Spleen (tissue), 11 donors: ENCODE measurements around the gene TTN. TPM values are rescaled to one million over a fixed set of nuclear protein-coding genes. Genes with fewer than 3 reads are reported as not detected.

ENCODE experiments used
- DNase-seq: peaks from one replicate; pipeline ENCODE4 v3.0.0-alpha.2; 2020
- H3K27ac ChIP-seq, 8 donors: fragments of 200-600 bp; sonication (generic) in 7 of 8; 1 replicate in 4 of 8; 2 replicates in 4 of 8; pipeline versions ENCODE4 v1.5.0 to v1.8.0; 2016 to 2021; ENCODE audit warnings: inconsistent platforms in 4 of 8, mild to moderate bottlenecking in 4 of 8, moderate library complexity in 1 of 8
- H3K27me3 ChIP-seq, 7 donors: fragments of 200-600 bp; sonication (generic) in 6 of 7; replicated peaks in 1 of 7; 1 replicate in 4 of 7; 2 replicates in 3 of 7; pipeline versions ENCODE4 v1.5.0 to v1.8.0; 2016 to 2021; ENCODE audit warnings: inconsistent platforms in 3 of 7, mild to moderate bottlenecking in 1 of 7
- H3K36me3 ChIP-seq, 6 donors: fragments of 200-600 bp; sonication (generic) in 5 of 6; 1 replicate in 4 of 6; 2 replicates in 2 of 6; pipeline versions ENCODE4 v1.5.0 to v1.8.0; 2016 to 2021; ENCODE audit warnings: inconsistent platforms in 2 of 6
- H3K4me1 ChIP-seq, 6 donors: fragments of 200-600 bp; sonication (generic) in 5 of 6; 1 replicate in 3 of 6; 2 replicates in 3 of 6; pipeline versions ENCODE4 v1.5.0 to v1.8.0; 2016 to 2021; ENCODE audit warnings: inconsistent platforms in 3 of 6
- H3K4me3 ChIP-seq, 8 donors: fragments of 200-600 bp; sonication (generic) in 7 of 8; 1 replicate in 4 of 8; 2 replicates in 4 of 8; pipeline versions ENCODE4 v1.5.0 to v1.8.0; 2016 to 2021; ENCODE audit warnings: inconsistent platforms in 4 of 8, mild to moderate bottlenecking in 4 of 8, moderate library complexity in 2 of 8
- H3K9me3 ChIP-seq, 8 donors: fragments of 200-600 bp; sonication (generic) in 7 of 8; 1 replicate in 4 of 8; 2 replicates in 4 of 8; pipeline versions ENCODE4 v1.5.0 to v1.8.0; 2016 to 2021; ENCODE audit warnings: inconsistent platforms in 4 of 8
- POLR2A ChIP-seq, 3 donors: fragments of 450-650 bp; IDR thresholded peaks; one replicate each; pipeline ENCODE4 v1.5.1; 2017; ENCODE audit warnings: antibody characterized with exemption in 3 of 3, mild to moderate bottlenecking in 1 of 3
- POLR2AphosphoS5 ChIP-seq, 3 donors: sonication (generic); formaldehyde crosslinking; IDR thresholded peaks; one replicate each; pipeline ENCODE4 v1.5.1; 2017; ENCODE audit warnings: antibody characterized with exemption in 3 of 3
- WGBS, 5 donors: extraction: QIAGEN DNeasy Blood & Tissue Kit in 3 of 5; methylation state at CpG; one replicate each; pipeline versions ENCODE4 v1.1.5 to v1.1.7; 2013 to 2018; 5-methylcytosine and 5-hydroxymethylcytosine counted together
- intact Hi-C: fragments of 100-400 bp; cut with DNase I; formaldehyde crosslinking; loops from one replicate; pipeline ENCODE4 v1.15.0; 2023; ENCODE audit warnings: low total_unique reads
- polyA plus RNA-seq, 3 donors: library from polyadenylated mRNA; stranded (reverse); fragments of 200-250 nt; gene quantifications; one replicate each; pipeline ENCODE4 v1.2.1, GENCODE V29; 2013
- total RNA-seq, 7 donors: library from RNA; depleted of rRNA in 3 of 7; stranded (reverse); fragments of >200 nt in 3 of 7; fragmentation: NEBNext Ultra II Directional in 4 of 7; extraction: Animal tissue kit (Norgen Biotek cat#: 25700) in 4 of 7; gene quantifications; one replicate each; pipeline versions ENCODE4 v1.1.0 to v1.2.1, GENCODE V29; 2016 to 2021
- TF ChIP-seq, protein P1 (sequence below), 11 experiments: fragments of 200-600 bp in 7 of 11; fragments of 450-650 bp in 4 of 11; sonication (generic) in 4 of 11; IDR thresholded peaks in 8 of 11; conservative IDR thresholded peaks in 3 of 11; 1 replicate in 7 of 11; 2 replicates in 4 of 11; pipeline versions ENCODE4 v1.4.0 to v1.8.0; 2016 to 2021; ENCODE audit warnings: antibody characterized with exemption in 11 of 11, inconsistent platforms in 4 of 11, mild to moderate bottlenecking in 1 of 11
- donor health status: healthy with polysubstance abuse.
- donor health status: DM: no; HTN: no; CAD: no; lungs with moderate emphysema.
- donor health status: DM: no; HTN: no; CAD: no.
- donor health status: Bipolar disorder and iron deficiency.
- donor health status: healthy.
- donor health status: DM: no; HTN: no; CAD: no.
- donor health status: DM: yes; HTN: yes; CAD: no.

The TTN gene
- total and polyA plus RNA-seq, 10 donors = 0.23 to 28.5 (median 19.6) TPM

DNA sequence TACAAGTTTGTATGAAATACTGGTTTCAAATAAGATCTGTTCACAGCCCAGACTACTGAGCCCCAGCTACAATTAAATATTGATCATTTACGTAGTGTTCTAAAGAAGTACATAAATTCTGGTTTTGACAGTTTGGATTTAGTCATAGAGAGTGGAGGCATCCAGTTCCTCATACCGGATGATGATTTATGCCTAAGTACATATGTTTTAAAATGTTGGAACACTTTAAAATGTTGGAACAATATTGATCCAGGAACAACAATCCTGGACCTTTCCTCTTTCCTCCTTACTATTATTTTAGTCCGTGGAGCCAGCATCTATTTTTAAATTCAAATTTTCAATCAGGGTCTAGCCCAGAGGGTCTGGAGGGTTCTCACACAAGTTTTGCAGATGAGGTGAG, 22.8 kb upstream of the TTN start:
- Histone ChIP-seq H3K9me3 (peaks cover 0 to 11% (median 0%) of the 10 kb centered on the region in 8 donors), H3K36me3 (no peaks in the 10 kb centered on the region), H3K27ac (peak overlapping the region in 3 of 8 donors; percentile 14 to 63 (median 28)), H3K4me3 (no peak overlapping the region), H3K27me3 (no peaks in the 10 kb centered on the region), H3K4me1 (peaks cover 0 to 18% (median 7%) of the 10 kb centered on the region in 6 donors)
- intact Hi-C loops = no loop called here
- 62 to 81% (median 70%) methylated on average over 3 of the region's 3 CpGs for WGBS, 5 donors
- no peak for DNase-seq
- TF ChIP-seq POLR2AphosphoS5 (IDR thresholded peaks at IDR 0.05) = no peak
- TF ChIP-seq, protein P1, sequence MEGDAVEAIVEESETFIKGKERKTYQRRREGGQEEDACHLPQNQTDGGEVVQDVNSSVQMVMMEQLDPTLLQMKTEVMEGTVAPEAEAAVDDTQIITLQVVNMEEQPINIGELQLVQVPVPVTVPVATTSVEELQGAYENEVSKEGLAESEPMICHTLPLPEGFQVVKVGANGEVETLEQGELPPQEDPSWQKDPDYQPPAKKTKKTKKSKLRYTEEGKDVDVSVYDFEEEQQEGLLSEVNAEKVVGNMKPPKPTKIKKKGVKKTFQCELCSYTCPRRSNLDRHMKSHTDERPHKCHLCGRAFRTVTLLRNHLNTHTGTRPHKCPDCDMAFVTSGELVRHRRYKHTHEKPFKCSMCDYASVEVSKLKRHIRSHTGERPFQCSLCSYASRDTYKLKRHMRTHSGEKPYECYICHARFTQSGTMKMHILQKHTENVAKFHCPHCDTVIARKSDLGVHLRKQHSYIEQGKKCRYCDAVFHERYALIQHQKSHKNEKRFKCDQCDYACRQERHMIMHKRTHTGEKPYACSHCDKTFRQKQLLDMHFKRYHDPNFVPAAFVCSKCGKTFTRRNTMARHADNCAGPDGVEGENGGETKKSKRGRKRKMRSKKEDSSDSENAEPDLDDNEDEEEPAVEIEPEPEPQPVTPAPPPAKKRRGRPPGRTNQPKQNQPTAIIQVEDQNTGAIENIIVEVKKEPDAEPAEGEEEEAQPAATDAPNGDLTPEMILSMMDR (IDR thresholded peaks at IDR 0.05 in 8 of 11, conservative IDR thresholded peaks at IDR 0.05 in 3 of 11) = no peak
- TF ChIP-seq POLR2A (IDR thresholded peaks at IDR 0.05) = no peak

DNA sequence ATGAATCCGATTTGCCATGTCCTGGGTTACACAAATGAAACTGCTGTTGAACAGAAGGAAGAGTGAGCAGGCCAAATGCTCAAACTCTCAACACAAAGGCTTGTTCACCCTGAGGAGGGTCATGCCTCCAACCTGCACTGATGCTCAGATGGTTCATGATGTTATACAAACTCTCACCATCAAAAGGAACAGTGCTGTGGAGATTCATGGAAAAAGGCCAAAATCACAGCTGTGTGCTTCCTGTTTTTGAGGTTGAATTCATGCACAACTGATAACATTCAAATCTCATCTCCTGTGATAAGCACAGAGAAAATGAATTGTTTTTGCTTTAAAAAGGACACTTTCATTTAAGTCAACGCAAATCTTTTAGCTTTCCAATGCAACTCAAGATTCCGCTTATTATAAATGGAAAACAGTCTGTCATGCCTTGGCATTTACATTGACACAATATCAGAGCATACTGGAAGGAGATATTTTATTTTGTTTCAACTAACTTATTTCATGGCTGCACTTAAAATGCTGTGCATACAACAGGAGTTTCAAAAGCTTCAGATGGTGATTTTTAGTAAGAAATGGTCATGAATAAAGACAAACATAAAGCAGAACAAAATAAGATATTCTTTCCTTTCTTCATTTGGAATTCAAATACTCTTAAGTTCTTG, 22.2 kb upstream of the TTN start:
- intact Hi-C loops = no loop called here

DNA sequence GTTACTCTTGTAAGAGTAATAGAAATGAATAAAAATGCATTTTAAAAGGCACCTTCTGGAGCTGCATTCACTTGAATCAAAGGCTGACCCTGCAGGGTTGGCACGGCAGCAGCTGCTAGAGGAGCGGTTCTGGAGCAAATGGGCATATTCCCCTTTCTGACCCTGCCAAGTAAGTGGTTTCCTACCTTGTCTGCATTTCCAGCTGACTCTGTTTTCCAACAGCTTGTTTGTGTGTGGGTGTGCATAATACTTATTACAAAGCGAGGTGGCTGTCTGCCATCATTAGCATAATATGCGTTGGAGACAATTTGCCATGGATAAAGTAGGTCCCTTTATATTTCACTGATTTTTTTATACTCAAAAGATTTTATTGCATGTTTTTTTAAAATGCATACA, 21.3 kb upstream of the TTN start:
- no peaks in the 10 kb centered on the region for H3K36me3 ChIP-seq

More for the DNA sequence above, 22.2 kb upstream of the TTN start:
- peaks cover 0 to 11% (median 0%) of the 10 kb centered on the region in 8 donors for H3K9me3 ChIP-seq
- no peak overlapping the region for H3K4me3 ChIP-seq
- peaks cover 0 to 18% (median 7%) of the 10 kb centered on the region in 6 donors for H3K4me1 ChIP-seq
- no peak for TF ChIP-seq POLR2A (IDR thresholded peaks at IDR 0.05)
- peak in 1 of 3 donors; percentile 14 for TF ChIP-seq POLR2AphosphoS5 (IDR thresholded peaks at IDR 0.05)
- TF ChIP-seq, protein P1 (IDR thresholded peaks at IDR 0.05 in 8 of 11, conservative IDR thresholded peaks at IDR 0.05 in 3 of 11) = peak in 3 of 11 experiments; percentile 13 to 16 (median 15)
- 51 to 63% (median 55%) methylated on average over 3 of the region's 3 CpGs for whole genome bisulfite sequencing, 5 donors
- H3K36me3 ChIP-seq = no peaks in the 10 kb centered on the region
- DNase-seq = no peak
- H3K27ac ChIP-seq = peak overlapping the region in 5 of 8 donors; percentile 14 to 63 (median 24)
- no peaks in the 10 kb centered on the region for H3K27me3 ChIP-seq

More for the DNA sequence above, 21.3 kb upstream of the TTN start:
- Histone ChIP-seq H3K4me1 (peaks cover 0 to 18% (median 7%) of the 10 kb centered on the region in 6 donors), H3K27ac (peak overlapping the region in 7 of 8 donors; percentile 4 to 63 (median 39)), H3K4me3 (no peak overlapping the region), H3K9me3 (peaks cover 0 to 11% (median 0%) of the 10 kb centered on the region in 8 donors), H3K27me3 (no peaks in the 10 kb centered on the region)
- intact Hi-C loops = no loop called here
- TF ChIP-seq POLR2A (IDR thresholded peaks at IDR 0.05) = no peak
- TF ChIP-seq POLR2AphosphoS5 (IDR thresholded peaks at IDR 0.05) = no peak
- TF ChIP-seq, protein P1 (IDR thresholded peaks at IDR 0.05 in 8 of 11, conservative IDR thresholded peaks at IDR 0.05 in 3 of 11) = no peak
- 67 to 80% (median 75%) methylated on average over 4 of the region's 4 CpGs for WGBS, 5 donors
- DNase-seq = no peak
